HFF-Myc (cell line): ENCODE measurements around the gene BANK1.

Experiments used
- DNase-seq: peaks from one replicate; pipeline ENCODE4 v3.0.0-alpha.2; 2011; ENCODE audit warnings: low read depth; ENCODE audit errors: extremely low read depth
- H3K4me3 ChIP-seq: replicated peaks from 2 replicates; pipeline ENCODE4 v1.5.1; 2011; ENCODE audit warnings: low read depth, mild to moderate bottlenecking, control low read depth, low read length
- TF ChIP-seq, protein P1 (sequence below): IDR thresholded peaks from 2 replicates; pipeline ENCODE4 v1.5.1; 2012; ENCODE audit warnings: mild to moderate bottlenecking, low read depth, low read length, control low read depth; ENCODE audit errors: missing control alignments

Gene BANK1

GRCh38 chr4:102008711-102009110 lies 218.2 kb downstream of the BANK1 start:
- H3K4me3 ChIP-seq, result no peak overlapping the region
- TF ChIP-seq, protein P1, sequence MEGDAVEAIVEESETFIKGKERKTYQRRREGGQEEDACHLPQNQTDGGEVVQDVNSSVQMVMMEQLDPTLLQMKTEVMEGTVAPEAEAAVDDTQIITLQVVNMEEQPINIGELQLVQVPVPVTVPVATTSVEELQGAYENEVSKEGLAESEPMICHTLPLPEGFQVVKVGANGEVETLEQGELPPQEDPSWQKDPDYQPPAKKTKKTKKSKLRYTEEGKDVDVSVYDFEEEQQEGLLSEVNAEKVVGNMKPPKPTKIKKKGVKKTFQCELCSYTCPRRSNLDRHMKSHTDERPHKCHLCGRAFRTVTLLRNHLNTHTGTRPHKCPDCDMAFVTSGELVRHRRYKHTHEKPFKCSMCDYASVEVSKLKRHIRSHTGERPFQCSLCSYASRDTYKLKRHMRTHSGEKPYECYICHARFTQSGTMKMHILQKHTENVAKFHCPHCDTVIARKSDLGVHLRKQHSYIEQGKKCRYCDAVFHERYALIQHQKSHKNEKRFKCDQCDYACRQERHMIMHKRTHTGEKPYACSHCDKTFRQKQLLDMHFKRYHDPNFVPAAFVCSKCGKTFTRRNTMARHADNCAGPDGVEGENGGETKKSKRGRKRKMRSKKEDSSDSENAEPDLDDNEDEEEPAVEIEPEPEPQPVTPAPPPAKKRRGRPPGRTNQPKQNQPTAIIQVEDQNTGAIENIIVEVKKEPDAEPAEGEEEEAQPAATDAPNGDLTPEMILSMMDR, result no peak
- no peak for DNase-seq

- no peak for DNase-seq
- no peak overlapping the region for H3K4me3 ChIP-seq
- TF ChIP-seq, protein P1, result no peak
Observed at GRCh38 chr4:102022343-102022742, 231.8 kb downstream of the BANK1 start.

DNA sequence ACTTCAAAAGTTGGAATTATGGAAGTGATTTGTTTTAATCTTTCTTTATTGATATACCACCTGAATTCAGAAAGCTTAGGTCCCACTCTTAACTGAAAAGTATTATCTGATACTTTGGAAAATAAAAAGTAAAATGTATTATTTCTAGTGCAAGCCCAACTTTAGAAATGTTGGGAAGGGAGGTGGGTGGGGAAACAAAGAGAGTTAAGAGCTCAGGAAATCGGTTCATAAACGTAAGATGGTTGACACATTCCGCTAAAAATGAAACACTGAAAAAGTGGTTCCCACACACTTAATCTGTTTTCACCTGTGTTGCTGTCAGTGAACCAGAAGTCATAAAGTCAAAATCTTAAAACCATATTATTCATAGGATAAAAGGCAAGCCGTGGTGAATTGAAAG lies 237.4 kb downstream of the BANK1 start:
- no peak for DNase-seq
- TF ChIP-seq, protein P1, result no peak

GRCh38 chr4:102031406-102031805 lies 240.9 kb downstream of the BANK1 start:
- TF ChIP-seq, protein P1, result no peak
- no peak for DNase-seq
- no peak overlapping the region for H3K4me3 ChIP-seq

More for the DNA sequence above, 237.4 kb downstream of the BANK1 start:
- no peak overlapping the region for H3K4me3 ChIP-seq

- no peak overlapping the region for H3K4me3 ChIP-seq
- TF ChIP-seq, protein P1, result no peak
- DNase-seq, result no peak
Observed at GRCh38 chr4:102036016-102036415, 245.5 kb downstream of the BANK1 start.

DNA sequence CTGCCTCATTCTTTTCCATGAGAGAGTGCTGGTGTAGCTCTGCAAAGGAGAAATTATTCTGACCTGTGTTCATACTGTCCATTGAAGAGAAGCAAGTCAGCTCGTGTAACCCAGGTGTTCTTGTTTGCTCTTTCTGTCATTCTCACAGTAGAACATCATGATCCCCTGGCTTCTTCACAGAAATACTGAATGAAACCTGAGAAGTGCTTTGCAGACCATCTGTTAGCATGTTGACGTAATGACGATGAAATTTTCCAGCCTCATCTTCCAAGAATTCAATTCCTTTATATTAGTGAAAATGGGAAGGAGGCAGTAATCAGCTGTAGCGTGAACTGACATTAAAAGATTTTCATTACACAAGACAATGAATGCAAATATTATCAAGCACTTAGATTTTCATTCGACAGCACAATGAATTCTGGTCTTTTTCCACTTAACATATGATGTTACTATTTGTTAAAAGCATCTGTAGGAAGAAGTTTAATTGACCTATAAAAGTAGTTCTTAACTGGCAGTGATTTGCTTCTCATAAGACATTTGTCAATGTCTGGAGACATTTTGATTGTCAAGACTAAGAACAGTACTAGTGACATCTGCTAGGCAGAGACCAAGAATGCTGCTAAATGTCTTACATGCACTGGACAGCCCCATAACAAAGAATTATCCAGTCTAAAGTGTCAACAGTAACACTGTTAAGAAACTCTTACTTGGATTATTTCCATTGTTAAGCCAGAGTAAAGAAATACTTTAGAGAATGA lies 246.3 kb downstream of the BANK1 start:
- H3K4me3 ChIP-seq, result no peak overlapping the region
- peak; percentile 20 for DNase-seq
- TF ChIP-seq, protein P1, result no peak
